H9 (cell line): ENCODE results near the gene GAPDH. TPM values are rescaled to one million over a fixed set of nuclear protein-coding genes. Genes with fewer than 3 reads are reported as not detected.

ENCODE experiments used
- DNase-seq: peaks from one replicate; pipeline ENCODE4 v3.0.0-alpha.2; 2017
- H2AFZ ChIP-seq: one replicate; pipeline ENCODE4 v1.6.1; 2013; ENCODE audit warnings: mild to moderate bottlenecking, low read length, control low read depth, moderate library complexity
- H2AK5ac ChIP-seq: 2 replicates; pipeline ENCODE4 v1.6.1; 2013; ENCODE audit warnings: low read length, control low read depth, mixed read lengths; ENCODE audit not compliant: insufficient read length
- H2BK120ac ChIP-seq: one replicate; pipeline ENCODE4 v1.6.1; 2013; ENCODE audit warnings: low read depth, mild to moderate bottlenecking, low read length, control low read depth, inconsistent platforms; ENCODE audit not compliant: poor library complexity, severe bottlenecking
- H2BK12ac ChIP-seq: 2 replicates; pipeline ENCODE4 v1.6.1; 2013; ENCODE audit warnings: low read length, control low read depth, mixed read lengths, low read depth; ENCODE audit not compliant: insufficient read length
- H2BK15ac ChIP-seq: 2 replicates; pipeline ENCODE4 v1.6.1; 2013; ENCODE audit warnings: low read depth, low read length, control low read depth
- H2BK20ac ChIP-seq: one replicate; pipeline ENCODE4 v1.6.1; 2013; ENCODE audit warnings: low read depth, mild to moderate bottlenecking, low read length, control low read depth, inconsistent platforms; ENCODE audit not compliant: poor library complexity, severe bottlenecking
- H2BK5ac ChIP-seq: 2 replicates; pipeline ENCODE4 v1.6.1; 2013; ENCODE audit warnings: low read length, control low read depth, mixed read lengths; ENCODE audit not compliant: insufficient read length
- H3K14ac ChIP-seq: 2 replicates; pipeline ENCODE4 v1.6.1; 2013; ENCODE audit warnings: low read length, control low read depth; ENCODE audit not compliant: insufficient read depth
- H3K18ac ChIP-seq: 2 replicates; pipeline ENCODE4 v1.6.1; 2013; ENCODE audit warnings: low read depth, mild to moderate bottlenecking, mixed read lengths, low read length, control low read depth; ENCODE audit not compliant: insufficient read length
- H3K23ac ChIP-seq: 2 replicates; pipeline ENCODE4 v1.6.1; 2013; ENCODE audit warnings: low read length, control low read depth, mixed read lengths, low read depth; ENCODE audit not compliant: insufficient read length
- H3K23me2 ChIP-seq: 2 replicates; pipeline ENCODE4 v1.6.1; 2013; ENCODE audit warnings: low read depth, mild to moderate bottlenecking, mixed read lengths, low read length, control low read depth; ENCODE audit not compliant: insufficient read length, poor library complexity, severe bottlenecking
- H3K27ac ChIP-seq: 2 replicates; pipeline ENCODE4 v1.5.1; 2013; ENCODE audit warnings: low read length, control low read depth, mixed read lengths, low read depth; ENCODE audit not compliant: insufficient read length
- H3K27me3 ChIP-seq: 2 replicates; pipeline ENCODE4 v1.6.1; 2013; ENCODE audit warnings: low read length, control low read depth, inconsistent platforms; ENCODE audit not compliant: insufficient read depth
- H3K4ac ChIP-seq: 2 replicates; pipeline ENCODE4 v1.6.1; 2013; ENCODE audit warnings: low read depth, mild to moderate bottlenecking, control low read depth, inconsistent platforms, low read length, moderate library complexity
- H3K4me1 ChIP-seq: 2 replicates; pipeline ENCODE4 v1.6.1; 2013; ENCODE audit warnings: low read length, control low read depth, inconsistent platforms; ENCODE audit not compliant: insufficient read depth
- H3K4me2 ChIP-seq: 2 replicates; pipeline ENCODE4 v1.6.1; 2013; ENCODE audit warnings: low read length, control low read depth, mixed read lengths; ENCODE audit not compliant: insufficient read length, insufficient read depth
- H3K56ac ChIP-seq: 2 replicates; pipeline ENCODE4 v1.6.1; 2013; ENCODE audit warnings: low read depth, mild to moderate bottlenecking, mixed read lengths, low read length, control low read depth; ENCODE audit not compliant: insufficient read length
- H3K79me1 ChIP-seq: 2 replicates; pipeline ENCODE4 v1.6.1; 2013; ENCODE audit warnings: low read depth, mild to moderate bottlenecking, moderate library complexity, low read length, control low read depth, inconsistent platforms; ENCODE audit not compliant: insufficient read depth, poor library complexity, severe bottlenecking
- H3K79me2 ChIP-seq: 2 replicates; pipeline ENCODE4 v1.6.1; 2013; ENCODE audit warnings: low read length, control low read depth, inconsistent platforms; ENCODE audit not compliant: insufficient read depth
- H3K9ac ChIP-seq: 2 replicates; pipeline ENCODE4 v1.6.1; 2013; ENCODE audit warnings: low read length, control low read depth, mixed read lengths; ENCODE audit not compliant: insufficient read length; ENCODE audit errors: extremely low read depth
- H3K9me3 ChIP-seq: one replicate; pipeline ENCODE4 v1.6.1; 2013; ENCODE audit warnings: low read depth, low read length, inconsistent platforms; ENCODE audit not compliant: control insufficient read depth
- H3T11ph ChIP-seq: one replicate; pipeline ENCODE4 v1.6.1; 2013; ENCODE audit warnings: mild to moderate bottlenecking, low read length, control low read depth, inconsistent platforms
- H4K20me1 ChIP-seq: one replicate; pipeline ENCODE4 v1.6.1; 2013; ENCODE audit not compliant: control insufficient read depth, insufficient read length, insufficient read depth
- H4K5ac ChIP-seq: 2 replicates; pipeline ENCODE4 v1.6.1; 2013; ENCODE audit warnings: low read depth, mild to moderate bottlenecking, mixed read lengths, low read length, control low read depth; ENCODE audit not compliant: insufficient read length
- H4K8ac ChIP-seq: replicated peaks from 2 replicates; pipeline ENCODE4 v1.6.1; 2013; ENCODE audit warnings: low read length, control low read depth, mixed read lengths, low read depth; ENCODE audit not compliant: insufficient read length
- H4K91ac ChIP-seq: 2 replicates; pipeline ENCODE4 v1.6.1; 2013; ENCODE audit warnings: low read depth, mild to moderate bottlenecking, moderate library complexity, mixed read lengths, low read length, control low read depth; ENCODE audit not compliant: insufficient read length
- H3K27ac Mint-ChIP-seq, 3 experiments: 2 replicates in 2 of 3; 3 replicates in 1 of 3; pipeline ENCODE4 v1.8.0; 2020 to 2021; ENCODE audit warnings: mixed read lengths in 3 of 3, mild to moderate bottlenecking in 1 of 3, moderate library complexity in 1 of 3
- H3K27me3 Mint-ChIP-seq: 2 replicates; pipeline ENCODE4 v1.8.0; 2021; ENCODE audit warnings: low read depth, mild to moderate bottlenecking, moderate library complexity, mixed read lengths
- H3K36me3 Mint-ChIP-seq, 3 experiments: 2 replicates in 2 of 3; 3 replicates in 1 of 3; pipeline ENCODE4 v1.8.0; 2020 to 2021; ENCODE audit warnings: low read depth in 3 of 3, mixed read lengths in 3 of 3; ENCODE audit not compliant: insufficient read depth in 1 of 3
- H3K4me1 Mint-ChIP-seq, 2 experiments: 2 replicates each; pipeline ENCODE4 v1.8.0; 2020; ENCODE audit warnings: mixed read lengths in 2 of 2
- H3K4me3 Mint-ChIP-seq, 2 experiments: 2 replicates in 1 of 2; 3 replicates in 1 of 2; pipeline ENCODE4 v1.8.0; 2020 to 2021; ENCODE audit warnings: mild to moderate bottlenecking in 2 of 2, mixed read lengths in 2 of 2, moderate library complexity in 1 of 2
- H3K9me3 Mint-ChIP-seq, 2 experiments: 2 replicates in 1 of 2; 3 replicates in 1 of 2; pipeline ENCODE4 v1.8.0; 2020; ENCODE audit warnings: mild to moderate bottlenecking in 2 of 2, mixed read lengths in 2 of 2, moderate library complexity in 1 of 2
- WGBS: extraction: QIAGEN DNeasy Blood & Tissue Kit; methylation state at CpG from one replicate; pipeline ENCODE4 v1.1.7; 2013; ENCODE audit warnings: missing lambda C conversion rate, low lambda C conversion rate, mixed read lengths; ENCODE audit not compliant: insufficient read length; ENCODE audit errors: extremely low coverage; 5-methylcytosine and 5-hydroxymethylcytosine counted together
- total RNA-seq: library from RNA; stranded (reverse); gene quantifications from 2 replicates; pipeline ENCODE4 v1.2.1, GENCODE V29; 2021
- TF ChIP-seq, protein P1 (sequence below): fragments of 200-600 bp; sonication (generic); conservative IDR thresholded peaks from 3 replicates; pipeline ENCODE4 v1.8.0; 2021; ENCODE audit warnings: antibody characterized with exemption, mild to moderate bottlenecking

Gene GAPDH
- total RNA-seq, 1 experiment from 2014 or later, result 4,581 TPM

DNA sequence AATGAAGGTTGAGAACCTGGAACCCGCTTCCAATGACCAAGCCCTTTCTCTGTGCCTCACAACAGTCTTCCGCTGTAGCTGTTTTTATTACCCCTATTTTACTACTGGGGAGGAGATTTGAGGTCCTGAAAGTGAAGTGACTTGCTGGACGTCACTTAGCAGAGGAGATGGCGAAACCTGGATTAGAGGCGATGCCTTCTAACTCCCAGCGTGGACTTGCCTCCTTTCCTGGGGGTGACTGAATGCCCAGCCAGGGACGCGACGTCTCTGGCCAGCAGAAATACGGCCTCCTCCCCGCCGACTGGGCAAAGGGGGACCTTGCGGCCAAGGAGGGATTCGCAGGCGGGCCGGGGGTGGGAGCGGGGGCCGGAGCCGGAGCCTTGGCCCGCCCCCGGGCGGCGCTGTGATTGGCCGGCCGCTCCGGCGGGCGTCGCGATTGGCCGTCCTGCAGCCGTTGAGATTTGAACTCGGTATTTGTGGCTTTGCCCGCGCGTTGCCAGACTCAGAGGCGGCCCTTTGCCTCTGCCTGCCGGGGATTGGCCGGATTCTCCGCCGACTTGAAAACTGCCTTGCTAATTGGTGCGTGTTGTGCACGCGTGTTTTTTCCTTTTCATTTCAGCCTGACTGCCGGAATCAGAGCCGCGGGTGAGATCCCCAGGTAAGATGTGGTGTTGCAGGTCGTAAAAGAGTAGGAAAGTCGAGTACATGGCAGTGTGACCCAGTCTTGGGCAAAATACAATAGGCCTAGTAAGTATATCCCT lies 40.6 kb upstream of the GAPDH start, which contains the start of gene NCAPD2:
Gene NCAPD2 (plus strand): TSS at position 606 of the 761 bp plus-strand sequence. CDS start 997 bp downstream, outside the sequence.
- Histone ChIP-seq H3K14ac (peak within 1 kb of the TSS; percentile 93; the same call in 1 of the 2 replicates), H3K79me1 (peaks cover 8% of the 10 kb centered on the region), H3K4ac (no peak within 1 kb of the TSS; the same call in 1 of the 2 replicates), H2AK5ac (no peak within 1 kb of the TSS), H3K4me1 (0 out of 2 replicates have a peak, but pooled peaks cover 2% of the 10 kb centered on the region), H3K23me2 (peaks cover 9% of the 10 kb centered on the region), H2BK5ac (peak within 1 kb of the TSS; percentile 96), H3K18ac (peak within 1 kb of the TSS; percentile 96), H4K8ac (no peak within 1 kb of the TSS), H2BK12ac (peak within 1 kb of the TSS; percentile 40), H4K91ac (no peak within 1 kb of the TSS), H3K56ac (peak within 1 kb of the TSS; percentile 75), H4K5ac (peak within 1 kb of the TSS; percentile 96), H2BK20ac (no peak within 1 kb of the TSS), H3K79me2 (peaks cover 4% of the 10 kb centered on the region; the same call in 1 of the 2 replicates), H3K27ac (peak within 1 kb of the TSS; percentile 96), H3K27me3 (no peaks in the 10 kb centered on the region), H3K4me2 (peak within 1 kb of the TSS; percentile 100), H4K20me1 (no peaks in the 10 kb centered on the region), H3K9ac (peak within 1 kb of the TSS; percentile 99), H3T11ph (peak within 1 kb of the TSS; percentile 46), H2AFZ (peak within 1 kb of the TSS; percentile 74), H2BK120ac (no peak within 1 kb of the TSS), H3K23ac (no peak within 1 kb of the TSS), H2BK15ac (no peak within 1 kb of the TSS), H3K9me3 (no peaks in the 10 kb centered on the region)
- Mint-ChIP-seq H3K4me1 (peaks cover 20 to 23% of the 10 kb centered on the region in 2 experiments), H3K4me3 (peak within 1 kb of the TSS; percentile 91 to 97), H3K27me3 (no peaks in the 10 kb centered on the region), H3K9me3 (no peaks in the 10 kb centered on the region), H3K36me3 (peaks cover 23 to 44% (median 42%) of the 10 kb centered on the region in 3 experiments), H3K27ac (peak within 1 kb of the TSS; percentile 95 to 100 (median 99))
- TF ChIP-seq, protein P1, sequence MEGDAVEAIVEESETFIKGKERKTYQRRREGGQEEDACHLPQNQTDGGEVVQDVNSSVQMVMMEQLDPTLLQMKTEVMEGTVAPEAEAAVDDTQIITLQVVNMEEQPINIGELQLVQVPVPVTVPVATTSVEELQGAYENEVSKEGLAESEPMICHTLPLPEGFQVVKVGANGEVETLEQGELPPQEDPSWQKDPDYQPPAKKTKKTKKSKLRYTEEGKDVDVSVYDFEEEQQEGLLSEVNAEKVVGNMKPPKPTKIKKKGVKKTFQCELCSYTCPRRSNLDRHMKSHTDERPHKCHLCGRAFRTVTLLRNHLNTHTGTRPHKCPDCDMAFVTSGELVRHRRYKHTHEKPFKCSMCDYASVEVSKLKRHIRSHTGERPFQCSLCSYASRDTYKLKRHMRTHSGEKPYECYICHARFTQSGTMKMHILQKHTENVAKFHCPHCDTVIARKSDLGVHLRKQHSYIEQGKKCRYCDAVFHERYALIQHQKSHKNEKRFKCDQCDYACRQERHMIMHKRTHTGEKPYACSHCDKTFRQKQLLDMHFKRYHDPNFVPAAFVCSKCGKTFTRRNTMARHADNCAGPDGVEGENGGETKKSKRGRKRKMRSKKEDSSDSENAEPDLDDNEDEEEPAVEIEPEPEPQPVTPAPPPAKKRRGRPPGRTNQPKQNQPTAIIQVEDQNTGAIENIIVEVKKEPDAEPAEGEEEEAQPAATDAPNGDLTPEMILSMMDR, result no peak; the same call in 2 of the 3 replicates
- no CpG with 5 or more reads among the region's 49 CpGs for WGBS
- peak; percentile 99 for DNase-seq
